WTC11 (cell line): Measurements from ENCODE around the gene OR6B3.

Experiments used
- SMAD3 ChIP-seq: sonication (generic); formaldehyde crosslinking; IDR thresholded peaks from 2 replicates; pipeline ENCODE4 v1.8.0; 2022; ENCODE audit warnings: missing genetic modification reagents, mild to moderate bottlenecking, borderline replicate concordance
- TF ChIP-seq, protein P1 (sequence below): sonication (generic); formaldehyde crosslinking; conservative IDR thresholded peaks from 2 replicates; pipeline ENCODE4 v1.8.1; 2023; ENCODE audit warnings: mild to moderate bottlenecking, low read depth, missing genetic modification reagents, moderate library complexity
- TF ChIP-seq, protein P2 (sequence below): sonication (generic); formaldehyde crosslinking; IDR thresholded peaks from 2 replicates; pipeline ENCODE4 v1.8.0; 2022; ENCODE audit warnings: mild to moderate bottlenecking, missing genetic modification reagents
- TF ChIP-seq, protein P3 (sequence below): fragments of 200-600 bp; IDR thresholded peaks from 2 replicates; pipeline ENCODE4 v1.8.0; 2022; ENCODE audit warnings: antibody characterized with exemption

DNA sequence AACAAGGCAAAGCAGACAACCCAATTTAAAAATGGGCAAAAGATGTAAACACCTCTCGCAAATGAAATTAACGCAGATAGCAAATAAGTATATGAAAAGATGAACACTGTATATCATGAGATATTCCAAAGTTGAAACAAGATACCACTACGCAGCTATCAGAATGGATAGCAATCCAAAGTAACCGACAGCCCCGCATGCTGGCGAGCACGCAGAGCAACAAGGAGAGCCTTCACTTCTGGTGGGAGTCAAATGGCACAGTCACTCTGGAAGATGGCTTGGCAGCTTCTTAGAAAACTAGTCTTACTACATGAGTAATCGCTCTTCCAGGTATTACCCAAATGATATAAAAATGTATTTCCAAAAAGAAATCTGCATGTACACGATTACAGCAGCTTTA lies 29.5 kb downstream of the OR6B3 start:
- TF ChIP-seq, protein P1, sequence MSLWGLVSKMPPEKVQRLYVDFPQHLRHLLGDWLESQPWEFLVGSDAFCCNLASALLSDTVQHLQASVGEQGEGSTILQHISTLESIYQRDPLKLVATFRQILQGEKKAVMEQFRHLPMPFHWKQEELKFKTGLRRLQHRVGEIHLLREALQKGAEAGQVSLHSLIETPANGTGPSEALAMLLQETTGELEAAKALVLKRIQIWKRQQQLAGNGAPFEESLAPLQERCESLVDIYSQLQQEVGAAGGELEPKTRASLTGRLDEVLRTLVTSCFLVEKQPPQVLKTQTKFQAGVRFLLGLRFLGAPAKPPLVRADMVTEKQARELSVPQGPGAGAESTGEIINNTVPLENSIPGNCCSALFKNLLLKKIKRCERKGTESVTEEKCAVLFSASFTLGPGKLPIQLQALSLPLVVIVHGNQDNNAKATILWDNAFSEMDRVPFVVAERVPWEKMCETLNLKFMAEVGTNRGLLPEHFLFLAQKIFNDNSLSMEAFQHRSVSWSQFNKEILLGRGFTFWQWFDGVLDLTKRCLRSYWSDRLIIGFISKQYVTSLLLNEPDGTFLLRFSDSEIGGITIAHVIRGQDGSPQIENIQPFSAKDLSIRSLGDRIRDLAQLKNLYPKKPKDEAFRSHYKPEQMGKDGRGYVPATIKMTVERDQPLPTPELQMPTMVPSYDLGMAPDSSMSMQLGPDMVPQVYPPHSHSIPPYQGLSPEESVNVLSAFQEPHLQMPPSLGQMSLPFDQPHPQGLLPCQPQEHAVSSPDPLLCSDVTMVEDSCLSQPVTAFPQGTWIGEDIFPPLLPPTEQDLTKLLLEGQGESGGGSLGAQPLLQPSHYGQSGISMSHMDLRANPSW: no peak
- TF ChIP-seq, protein P2, sequence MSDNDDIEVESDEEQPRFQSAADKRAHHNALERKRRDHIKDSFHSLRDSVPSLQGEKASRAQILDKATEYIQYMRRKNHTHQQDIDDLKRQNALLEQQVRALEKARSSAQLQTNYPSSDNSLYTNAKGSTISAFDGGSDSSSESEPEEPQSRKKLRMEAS: no peak
- no peak for TF ChIP-seq SMAD3 (CRISPR knock-in tag)
- TF ChIP-seq, protein P3, sequence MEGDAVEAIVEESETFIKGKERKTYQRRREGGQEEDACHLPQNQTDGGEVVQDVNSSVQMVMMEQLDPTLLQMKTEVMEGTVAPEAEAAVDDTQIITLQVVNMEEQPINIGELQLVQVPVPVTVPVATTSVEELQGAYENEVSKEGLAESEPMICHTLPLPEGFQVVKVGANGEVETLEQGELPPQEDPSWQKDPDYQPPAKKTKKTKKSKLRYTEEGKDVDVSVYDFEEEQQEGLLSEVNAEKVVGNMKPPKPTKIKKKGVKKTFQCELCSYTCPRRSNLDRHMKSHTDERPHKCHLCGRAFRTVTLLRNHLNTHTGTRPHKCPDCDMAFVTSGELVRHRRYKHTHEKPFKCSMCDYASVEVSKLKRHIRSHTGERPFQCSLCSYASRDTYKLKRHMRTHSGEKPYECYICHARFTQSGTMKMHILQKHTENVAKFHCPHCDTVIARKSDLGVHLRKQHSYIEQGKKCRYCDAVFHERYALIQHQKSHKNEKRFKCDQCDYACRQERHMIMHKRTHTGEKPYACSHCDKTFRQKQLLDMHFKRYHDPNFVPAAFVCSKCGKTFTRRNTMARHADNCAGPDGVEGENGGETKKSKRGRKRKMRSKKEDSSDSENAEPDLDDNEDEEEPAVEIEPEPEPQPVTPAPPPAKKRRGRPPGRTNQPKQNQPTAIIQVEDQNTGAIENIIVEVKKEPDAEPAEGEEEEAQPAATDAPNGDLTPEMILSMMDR: no peak
